HG03457 (cell line): ENCODE results near the gene SETBP1.

ENCODE experiments used
- ATAC-seq: cut with Tn5 transposase; IDR thresholded peaks from one replicate; pipeline ENCODE4 v1.9.1; 2021; ENCODE audit warnings: moderate number of reproducible peaks; ENCODE audit not compliant: unreplicated experiment

Gene SETBP1

GRCh38 chr18:44680273-44681075 lies at the start of gene SETBP1:
TSS of gene SETBP1 (plus strand) at chr18:44680888. CDS start at chr18:44701347, 20,459 bp downstream.
- ATAC-seq: no peak

GRCh38 chr18:44632469-44633145 lies 48.1 kb upstream of the SETBP1 start:
- no peak for ATAC-seq

- no peak for ATAC-seq
These were observed 45.1 kb upstream of the SETBP1 start for GRCh38 chr18:44635546-44635945.

DNA sequence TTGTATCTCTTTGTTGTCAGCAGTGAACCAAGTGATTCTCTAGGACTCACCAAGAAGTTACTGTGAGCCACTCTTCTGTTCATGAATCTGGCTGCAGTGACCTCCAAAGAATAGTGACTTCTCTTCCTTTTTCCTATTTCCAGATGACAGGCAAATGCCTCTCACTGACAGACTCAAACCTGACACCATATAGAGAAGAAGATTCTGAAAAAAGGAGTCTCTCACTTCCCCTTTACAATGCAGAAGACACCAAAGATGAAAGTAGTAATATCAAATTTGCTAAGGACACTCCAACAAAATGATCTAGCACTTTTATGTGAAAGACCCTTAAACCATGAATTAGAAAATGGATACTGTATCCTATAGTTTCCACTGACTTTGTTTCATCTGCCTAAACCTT lies 44.4 kb upstream of the SETBP1 start:
- no peak for ATAC-seq

DNA sequence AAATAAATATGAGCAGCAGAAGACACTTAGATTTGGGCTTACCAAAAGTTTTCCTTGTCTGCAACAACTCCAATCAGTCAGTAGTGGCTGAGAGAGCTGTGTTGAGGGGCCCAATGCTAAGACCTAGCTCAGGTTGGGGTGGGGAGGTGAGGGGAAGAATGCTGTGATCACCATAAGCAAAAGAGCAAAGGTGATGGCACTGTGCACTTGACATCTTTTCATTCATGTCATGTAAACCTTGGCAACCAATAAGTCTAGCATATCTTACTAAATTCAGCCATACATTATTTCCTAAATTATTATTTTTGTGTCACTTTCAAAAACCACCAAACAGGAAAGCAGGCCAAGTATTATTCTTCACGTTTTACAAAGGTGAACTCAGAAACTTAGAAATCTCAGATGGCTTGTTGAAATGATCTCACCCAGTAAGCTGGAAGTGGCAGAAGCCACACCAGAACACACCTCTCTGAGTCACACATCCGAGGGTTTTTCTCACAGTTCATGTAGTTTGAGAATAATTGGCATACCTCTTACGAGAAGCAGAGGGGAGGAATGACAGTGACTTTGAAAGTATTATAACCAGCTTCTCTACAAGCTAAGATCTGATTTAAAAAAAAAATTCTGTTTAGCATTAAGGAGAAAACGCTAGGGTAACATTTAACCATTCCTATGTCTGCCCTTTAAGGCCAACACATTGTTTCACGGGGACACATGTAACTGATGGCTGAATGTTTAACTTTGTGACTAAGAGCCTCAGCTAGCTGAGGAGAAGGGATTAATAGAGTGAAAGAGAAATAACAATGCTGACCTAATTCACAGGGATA lies 43.3 kb upstream of the SETBP1 start:
- no peak for ATAC-seq

DNA sequence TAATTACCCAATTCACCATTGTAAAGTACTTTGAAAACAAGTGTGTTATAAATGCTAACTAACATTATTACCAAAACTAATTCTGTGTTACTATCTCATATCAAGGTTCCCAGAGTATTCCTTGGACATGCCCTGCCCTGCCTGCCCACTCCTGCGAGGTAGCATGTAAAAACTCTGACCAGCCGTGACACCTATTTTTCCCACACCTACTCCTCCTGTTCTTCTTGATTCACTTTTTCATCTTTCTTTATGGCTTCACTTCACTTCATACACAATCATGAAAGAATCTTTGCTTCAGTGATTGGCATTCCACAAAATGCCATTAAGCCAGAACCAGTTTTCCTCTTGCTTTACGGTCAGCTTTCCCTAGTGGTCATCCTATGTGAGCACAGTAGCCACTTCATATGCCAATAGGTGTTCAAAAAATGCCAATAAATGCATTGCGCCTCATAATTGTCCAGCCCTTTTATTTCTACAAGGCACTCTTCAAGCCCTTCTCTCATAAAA lies 42.6 kb upstream of the SETBP1 start:
- ATAC-seq: no peak

- no peak for ATAC-seq
These were observed 41.9 kb upstream of the SETBP1 start for GRCh38 chr18:44638811-44639210.

- no peak for ATAC-seq
These were observed 37.7 kb upstream of the SETBP1 start for GRCh38 chr18:44643004-44643403.

- ATAC-seq: no peak
These were observed 29.2 kb upstream of the SETBP1 start for GRCh38 chr18:44651478-44651877.

GRCh38 chr18:44651918-44652572 lies 28.6 kb upstream of the SETBP1 start:
- ATAC-seq: no peak

DNA sequence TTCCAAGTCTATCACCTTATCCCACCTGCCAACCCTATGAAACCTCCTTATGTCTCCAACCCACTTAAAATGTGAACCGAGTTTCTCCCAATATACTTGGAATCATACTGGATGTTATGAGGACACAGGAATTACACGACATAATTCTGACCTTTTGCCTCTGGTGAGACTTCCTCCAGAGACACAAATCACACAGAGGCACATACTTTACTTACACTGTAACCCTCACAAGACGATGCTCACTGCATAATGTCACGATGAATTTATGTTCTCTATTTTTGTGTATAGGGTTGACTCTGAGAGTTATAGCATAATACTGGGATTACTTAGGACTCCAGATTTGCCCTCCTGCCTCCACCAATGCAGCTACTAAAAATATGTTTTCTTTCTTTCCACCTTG lies 28.0 kb upstream of the SETBP1 start:
- no peak for ATAC-seq

GRCh38 chr18:44654573-44654972 lies 26.1 kb upstream of the SETBP1 start:
- ATAC-seq: no peak

- no peak for ATAC-seq
These were observed 25.3 kb upstream of the SETBP1 start for GRCh38 chr18:44655435-44655834.

DNA sequence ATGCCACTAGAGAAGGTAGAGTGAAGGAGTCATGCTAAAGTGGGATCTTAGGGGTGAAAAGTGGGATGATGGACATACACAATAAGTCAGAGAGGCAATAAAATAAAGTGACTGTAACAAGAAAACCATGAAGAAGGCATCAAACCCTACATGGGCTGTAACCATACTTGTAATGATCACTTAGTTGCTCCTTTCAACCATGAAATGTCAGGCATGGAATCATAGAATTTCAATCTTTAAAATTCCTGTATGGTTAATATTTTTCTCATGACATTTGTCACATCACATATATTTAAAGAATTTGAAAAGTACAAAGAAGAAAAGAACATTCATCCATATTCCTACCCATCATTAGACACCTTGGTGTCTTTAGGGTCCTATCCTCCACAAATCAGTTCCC lies 20.9 kb upstream of the SETBP1 start:
- ATAC-seq: no peak

GRCh38 chr18:44668270-44668975 lies 12.3 kb upstream of the SETBP1 start:
- no peak for ATAC-seq

GRCh38 chr18:44671914-44672313 lies 8.8 kb upstream of the SETBP1 start:
- ATAC-seq: no peak

- no peak for ATAC-seq
These were observed 8.2 kb upstream of the SETBP1 start for GRCh38 chr18:44672506-44672905.

- ATAC-seq: no peak
These were observed 7.3 kb upstream of the SETBP1 start for GRCh38 chr18:44673256-44673880.

GRCh38 chr18:44677933-44678332 lies 2.8 kb upstream of the SETBP1 start:
- ATAC-seq: no peak

DNA sequence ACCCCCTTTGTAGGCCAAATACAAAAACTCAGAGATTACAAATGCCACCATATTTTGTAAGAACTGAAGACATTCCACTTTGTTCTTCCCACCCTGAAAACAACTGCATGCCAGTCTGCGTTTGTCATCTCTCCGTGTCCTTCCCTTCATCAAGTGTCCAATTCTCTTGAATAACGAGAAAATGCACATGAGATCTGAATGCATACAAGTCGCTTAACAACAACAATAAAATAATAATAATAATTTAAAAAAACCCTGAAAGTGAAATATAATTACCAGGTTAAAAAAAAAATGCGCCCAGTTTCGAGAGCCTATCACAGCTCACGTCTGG lies 2.0 kb upstream of the SETBP1 start:
- ATAC-seq: no peak
